OCI-LY7 (cell line): ENCODE measurements around the gene NEMF. TPM values are rescaled to one million over a fixed set of nuclear protein-coding genes. Genes with fewer than 3 reads are reported as not detected.

Experiments
- BruUV-seq: library from RNA; stranded (reverse); fragments of 400-500 nt; replicated peaks from 2 replicates; lab custom pipeline; 2021; lab: Mats Ljungman, UMichigan
- CTCF ChIA-PET: fragments of 300-600 bp; sonication (Branson Sonifier 250); formaldehyde crosslinking; loops from one replicate; lab custom pipeline; 2022; ENCODE audit warnings: antibody characterized with exemption; ENCODE audit not compliant: unreplicated experiment; lab: Charles Lee
- POLR2A ChIA-PET: fragments of 300-600 bp; sonication (Branson Sonifier 250); formaldehyde crosslinking; loops from one replicate; lab custom pipeline; 2022; ENCODE audit warnings: antibody characterized with exemption; lab: Charles Lee
- DNase-seq: peaks from one replicate; pipeline ENCODE4 v3.0.0-alpha.2; 2015; ENCODE audit warnings: low spot score
- H2AFZ ChIP-seq: fragments of 200-600 bp; sonication (generic), shearing (Covaris generic); 2 replicates; pipeline ENCODE4 v1.6.1; 2014; ENCODE audit warnings: mild to moderate bottlenecking, antibody characterized with exemption, low read length, moderate library complexity
- H3K27ac ChIP-seq: fragments of 200-600 bp; sonication (generic); 2 replicates; pipeline ENCODE4 v1.5.1; 2014; ENCODE audit warnings: mixed run types, low read depth, mild to moderate bottlenecking, moderate library complexity, low read length, inconsistent platforms; ENCODE audit not compliant: poor library complexity, severe bottlenecking
- H3K36me3 ChIP-seq: fragments of 200-600 bp; sonication (generic); 2 replicates; pipeline ENCODE4 v1.6.1; 2014; ENCODE audit warnings: mild to moderate bottlenecking, antibody characterized with exemption, low read length, moderate library complexity, mixed read lengths; ENCODE audit not compliant: insufficient read depth
- H3K4me1 ChIP-seq: fragments of 200-600 bp; sonication (generic); 2 replicates; pipeline ENCODE4 v1.5.1; 2014; ENCODE audit warnings: mild to moderate bottlenecking, low read length; ENCODE audit not compliant: insufficient read depth, poor library complexity, severe bottlenecking
- H3K4me2 ChIP-seq: fragments of 200-600 bp; sonication (generic); 2 replicates; pipeline ENCODE4 v1.6.1; 2014; ENCODE audit warnings: mild to moderate bottlenecking, low read length
- H3K4me3 ChIP-seq: fragments of 200-600 bp; sonication (generic); 2 replicates; pipeline ENCODE4 v1.5.1; 2014; ENCODE audit warnings: mild to moderate bottlenecking, low read depth, low read length; ENCODE audit not compliant: poor library complexity, severe bottlenecking
- H3K79me2 ChIP-seq: fragments of 200-600 bp; sonication (generic); 2 replicates; pipeline ENCODE4 v1.6.1; 2016; ENCODE audit warnings: low read depth, mild to moderate bottlenecking, low read length, moderate library complexity, mixed read lengths; ENCODE audit not compliant: insufficient read depth
- H3K9me2 ChIP-seq: fragments of 200-600 bp; sonication (generic); 2 replicates; pipeline ENCODE4 v1.6.1; 2016; ENCODE audit warnings: mild to moderate bottlenecking, low read length, mixed read lengths; ENCODE audit not compliant: insufficient read depth
- H3K9me3 ChIP-seq: fragments of 200-600 bp; sonication (generic); 2 replicates; pipeline ENCODE4 v1.6.1; 2014; ENCODE audit warnings: mild to moderate bottlenecking, mixed run types, low read length, mixed read lengths
- H4K20me1 ChIP-seq: fragments of 200-600 bp; sonication (generic); 2 replicates; pipeline ENCODE4 v1.6.1; 2014; ENCODE audit warnings: mild to moderate bottlenecking, antibody characterized with exemption, low read length, moderate library complexity, mixed read lengths; ENCODE audit not compliant: insufficient read depth
- EZH2phosphoT487 ChIP-seq: fragments of 200-600 bp; sonication (generic); IDR thresholded peaks from 2 replicates; pipeline ENCODE4 v1.6.1; 2018; ENCODE audit warnings: low read depth, borderline replicate concordance, mild to moderate bottlenecking, mixed run types, antibody characterized with exemption, low read length, moderate library complexity, mixed read lengths
- intact Hi-C: fragments of 100-400 bp; cut with micrococcal nuclease; formaldehyde crosslinking; loops from one replicate; pipeline ENCODE4 v1.10.0; 2022; ENCODE audit not compliant: unreplicated experiment
- total RNA-seq, 2 experiments: library from RNA; depleted of rRNA in 1 of 2; stranded (reverse); fragments of >200 nt in 1 of 2; shearing (Covaris generic) in 1 of 2; gene quantifications; 2 replicates each; pipeline ENCODE4 v1.2.3, GENCODE V29; 2014 to 2022
- TF ChIP-seq, protein P1 (sequence below): fragments of 200-600 bp; sonication (generic); conservative IDR thresholded peaks from 2 replicates; pipeline ENCODE4 v1.5.1; 2014; ENCODE audit warnings: mild to moderate bottlenecking, antibody characterized with exemption, low read length, moderate library complexity, mixed read lengths

Gene NEMF
- total RNA-seq, 2 experiments from 2014 or later: 63.2 to 79.4 TPM

DNA sequence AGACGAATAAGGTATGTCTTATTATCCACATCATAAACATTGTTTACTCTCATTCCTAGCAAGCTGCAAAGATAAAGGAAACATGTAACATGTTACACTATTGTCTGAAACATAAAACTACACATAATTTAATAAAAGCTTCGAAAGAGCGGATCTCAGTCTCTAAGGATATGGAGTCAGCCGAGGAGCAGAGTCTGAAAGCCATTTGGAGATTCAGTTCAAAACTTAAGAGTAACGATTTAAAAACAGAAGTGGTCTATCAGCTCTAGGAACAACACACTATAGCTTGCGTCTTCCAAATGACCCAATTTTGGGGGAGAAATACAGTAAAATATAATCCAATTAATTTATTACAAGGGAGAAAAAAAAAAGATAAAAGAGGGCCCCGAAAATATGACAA is 775 bp downstream of the NEMF start:
- Histone ChIP-seq H3K9me2 (no peaks in the 10 kb centered on the region), H3K27ac (peak overlapping the region; percentile 55), H3K79me2 (peaks cover 32% of the 10 kb centered on the region), H3K4me1 (peaks cover 34% of the 10 kb centered on the region), H4K20me1 (no peaks in the 10 kb centered on the region), H3K36me3 (peaks cover 32% of the 10 kb centered on the region), H2AFZ (peak overlapping the region; percentile 82), H3K4me2 (peak overlapping the region; percentile 84), H3K4me3 (peak overlapping the region; percentile 93), H3K9me3 (no peaks in the 10 kb centered on the region)
- DNase-seq: no peak
- TF ChIP-seq, protein P1, sequence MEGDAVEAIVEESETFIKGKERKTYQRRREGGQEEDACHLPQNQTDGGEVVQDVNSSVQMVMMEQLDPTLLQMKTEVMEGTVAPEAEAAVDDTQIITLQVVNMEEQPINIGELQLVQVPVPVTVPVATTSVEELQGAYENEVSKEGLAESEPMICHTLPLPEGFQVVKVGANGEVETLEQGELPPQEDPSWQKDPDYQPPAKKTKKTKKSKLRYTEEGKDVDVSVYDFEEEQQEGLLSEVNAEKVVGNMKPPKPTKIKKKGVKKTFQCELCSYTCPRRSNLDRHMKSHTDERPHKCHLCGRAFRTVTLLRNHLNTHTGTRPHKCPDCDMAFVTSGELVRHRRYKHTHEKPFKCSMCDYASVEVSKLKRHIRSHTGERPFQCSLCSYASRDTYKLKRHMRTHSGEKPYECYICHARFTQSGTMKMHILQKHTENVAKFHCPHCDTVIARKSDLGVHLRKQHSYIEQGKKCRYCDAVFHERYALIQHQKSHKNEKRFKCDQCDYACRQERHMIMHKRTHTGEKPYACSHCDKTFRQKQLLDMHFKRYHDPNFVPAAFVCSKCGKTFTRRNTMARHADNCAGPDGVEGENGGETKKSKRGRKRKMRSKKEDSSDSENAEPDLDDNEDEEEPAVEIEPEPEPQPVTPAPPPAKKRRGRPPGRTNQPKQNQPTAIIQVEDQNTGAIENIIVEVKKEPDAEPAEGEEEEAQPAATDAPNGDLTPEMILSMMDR: no peak
- TF ChIP-seq EZH2phosphoT487: no peak
- intact Hi-C loops: loop anchor here (2.0 to 5.0 kb wide), 2 partner anchors 15 to 680 kb away; partner anchors contain the start of gene MAP4K5
- BruUV-seq: no TSS peak
- ChIA-PET POLR2A (interaction anchor here (0.6 to 4.4 kb wide), 23 partner anchors 9 to 508 kb away, joined by 3 to 50 read pairs (median 4); partner anchors contain the start of genes ARF6, DNAAF2, KLHDC2 and RPS29), CTCF (interaction anchor here (1.1 to 2.3 kb wide), 3 partner anchors 10 to 265 kb away, joined by 4 to 20 read pairs (median 4); partner anchors contain the start of genes DNAAF2 and VCPKMT)

DNA sequence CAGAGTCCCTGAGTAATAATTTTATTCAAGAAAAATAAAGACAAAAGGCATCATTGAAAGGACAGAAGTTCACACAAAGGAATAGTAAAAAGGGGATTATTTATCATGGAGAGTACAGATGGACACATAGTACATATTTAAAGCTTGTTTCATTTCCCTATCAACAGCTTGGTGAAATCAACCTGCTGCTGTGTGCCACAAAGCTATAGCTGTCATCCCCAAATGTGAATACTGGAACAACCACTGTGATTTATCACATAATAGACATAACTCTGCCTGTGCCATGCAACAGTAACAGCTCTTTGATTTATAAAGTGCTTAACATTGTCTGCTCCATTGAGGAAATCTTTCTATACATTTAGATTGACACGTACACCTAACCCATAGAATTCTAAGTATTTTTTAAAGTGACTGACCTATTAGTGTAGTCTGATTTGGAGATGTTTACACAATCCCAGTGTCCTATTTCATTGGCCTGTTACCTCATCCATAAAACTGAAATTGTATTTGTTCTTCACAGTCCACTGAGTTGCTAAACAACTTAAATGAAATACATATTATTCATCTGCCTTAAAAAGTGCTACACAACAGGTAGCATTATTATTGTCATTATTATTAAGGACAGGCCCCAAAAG is 3.3 kb downstream of the NEMF start:
- intact Hi-C loops: no loop called here
- Histone ChIP-seq H3K9me3 (no peaks in the 10 kb centered on the region), H3K4me1 (peaks cover 34% of the 10 kb centered on the region), H2AFZ (no peak overlapping the region), H3K4me2 (no peak overlapping the region), H3K36me3 (peaks cover 53% of the 10 kb centered on the region), H3K9me2 (no peaks in the 10 kb centered on the region), H3K4me3 (no peak overlapping the region), H3K27ac (no peak overlapping the region), H4K20me1 (no peaks in the 10 kb centered on the region), H3K79me2 (peaks cover 32% of the 10 kb centered on the region)
- ChIA-PET POLR2A (interaction anchor here (0.7 to 2.7 kb wide), 7 partner anchors 14 to 361 kb away, joined by 3 to 9 read pairs (median 6); no protein-coding TSS in a partner anchor), CTCF (interaction anchor here (1.1 kb wide), 1 partner anchor 12 kb away, joined by 3 read pairs; no protein-coding TSS in a partner anchor)
- no peak for TF ChIP-seq EZH2phosphoT487
- TF ChIP-seq, protein P1: no peak
- no TSS peak for BruUV-seq
- DNase-seq: no peak

DNA sequence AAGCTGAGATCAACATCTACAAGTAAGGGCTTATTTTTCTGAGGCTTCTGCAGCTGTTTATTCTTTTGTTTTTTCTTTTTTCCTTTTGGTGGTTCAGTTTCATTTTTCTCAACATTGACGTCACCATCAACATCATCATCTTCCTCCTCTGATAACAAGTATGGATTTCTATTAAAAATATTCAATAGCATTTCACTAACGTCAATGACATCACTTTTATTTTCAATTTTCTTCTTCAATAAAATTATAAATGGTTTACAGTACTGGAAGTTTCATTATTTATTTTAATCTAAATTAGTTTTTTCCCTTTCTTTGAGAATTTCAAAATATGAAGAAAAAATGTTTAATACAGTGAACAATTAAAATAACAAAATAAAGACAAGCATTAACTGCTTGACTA is 23.9 kb downstream of the NEMF start:
- H3K4me3 ChIP-seq: no peak overlapping the region
- intact Hi-C loops: no loop called here
- peaks cover 98% of the 10 kb centered on the region for H3K36me3 ChIP-seq
- POLR2A ChIA-PET: interaction anchor here (0.6 to 1.6 kb wide), 2 partner anchors 194 to 271 kb away, joined by 3 to 5 read pairs; partner anchors contain the start of gene DNAAF2
- H3K9me3 ChIP-seq: 0 out of 2 replicates have a peak, but pooled peaks cover 2% of the 10 kb centered on the region
- H3K4me2 ChIP-seq: no peak overlapping the region
- no peak for DNase-seq
- H2AFZ ChIP-seq: no peak overlapping the region
- BruUV-seq: no TSS peak
- H3K4me1 ChIP-seq: no peaks in the 10 kb centered on the region
- TF ChIP-seq EZH2phosphoT487: no peak
- TF ChIP-seq, protein P1: no peak
- H3K9me2 ChIP-seq: no peaks in the 10 kb centered on the region
- CTCF ChIA-PET: no interaction called here
- no peaks in the 10 kb centered on the region for H4K20me1 ChIP-seq
- no peaks in the 10 kb centered on the region for H3K79me2 ChIP-seq
- H3K27ac ChIP-seq: no peak overlapping the region
